Transverse colon (tissue), 4 donors: ENCODE data around the gene PVALEF. TPM values are rescaled to one million over a fixed set of nuclear protein-coding genes. Genes with fewer than 3 reads are reported as not detected.

Source experiments
- DNase-seq: peaks from one replicate; pipeline ENCODE4 v3.0.0-alpha.2; 2019
- H3K27ac ChIP-seq, 4 donors: fragments of 200-600 bp; sonication (generic); 2 replicates each; pipeline ENCODE4 v1.5.1; 2016 to 2018; ENCODE audit warnings: inconsistent platforms in 4 of 4
- H3K27me3 ChIP-seq: fragments of 200-600 bp; sonication (generic); 2 replicates; pipeline ENCODE4 v1.5.1; 2017; ENCODE audit warnings: inconsistent platforms
- H3K36me3 ChIP-seq, 4 donors: fragments of 200-600 bp; sonication (generic); 2 replicates each; pipeline ENCODE4 v1.5.1; 2017 to 2019; ENCODE audit warnings: inconsistent platforms in 4 of 4
- H3K4me1 ChIP-seq, 4 donors: fragments of 200-600 bp; sonication (generic); 2 replicates each; pipeline ENCODE4 v1.5.1; 2017 to 2020; ENCODE audit warnings: inconsistent platforms in 4 of 4
- H3K4me3 ChIP-seq, 4 donors: fragments of 200-600 bp; sonication (generic); 1 replicate in 1 of 4; 2 replicates in 3 of 4; pipeline versions ENCODE4 v1.5.1 to v1.6.1; 2017 to 2019; ENCODE audit warnings: inconsistent platforms in 4 of 4
- H3K9me3 ChIP-seq, 2 donors: fragments of 200-600 bp; sonication (generic); 2 replicates each; pipeline ENCODE4 v1.5.1; 2017 to 2019; ENCODE audit warnings: inconsistent platforms in 2 of 2
- EP300 ChIP-seq: sonication (generic); formaldehyde crosslinking; IDR thresholded peaks from one replicate; pipeline ENCODE4 v1.6.1; 2017; ENCODE audit warnings: antibody characterized with exemption, low read depth
- POLR2A ChIP-seq: fragments of 450-650 bp; IDR thresholded peaks from one replicate; pipeline ENCODE4 v1.6.1; 2016; ENCODE audit warnings: antibody characterized with exemption, mild to moderate bottlenecking, moderate library complexity
- POLR2AphosphoS5 ChIP-seq, 3 donors: sonication (generic); formaldehyde crosslinking; IDR thresholded peaks; one replicate each; pipeline ENCODE4 v1.6.1; 2016; ENCODE audit warnings: antibody characterized with exemption in 3 of 3
- WGBS, 2 donors: methylation state at CpG; one replicate each; pipeline ENCODE4 v1.1.5; 2018; ENCODE audit warnings: low coverage in 1 of 2; 5-methylcytosine and 5-hydroxymethylcytosine counted together
- in situ Hi-C, 4 donors: fragments of 200-750 bp; cut with MboI; loops; one replicate each; pipeline versions ENCODE4 v1.15.0 to v1.15.1; 2017; ENCODE audit warnings: low sequenced_read_pairs in 3 of 4, low pct_ligation_motif_present in 1 of 4, low pct_unique_long_range_greater_than_20kb in 1 of 4
- intact Hi-C: fragments of 100-400 bp; cut with DNase I; formaldehyde crosslinking; loops from one replicate; pipeline ENCODE4 v1.15.1; 2023; ENCODE audit warnings: low total_unique reads
- total RNA-seq, 4 donors: library from RNA; depleted of rRNA; stranded (reverse); fragments of >200 nt; gene quantifications; one replicate each; pipeline ENCODE4 v1.1.0, GENCODE V29; 2016
- TF ChIP-seq, protein P1 (sequence below), 5 experiments: fragments of 200-600 bp in 3 of 5; fragments of 450-650 bp in 2 of 5; sonication (generic) in 3 of 5; IDR thresholded peaks; 1 replicate in 2 of 5; 2 replicates in 3 of 5; pipeline ENCODE4 v1.5.1; 2016 to 2017; ENCODE audit warnings: antibody characterized with exemption in 5 of 5, inconsistent platforms in 3 of 5, mild to moderate bottlenecking in 2 of 5, moderate library complexity in 1 of 5

Gene PVALEF
- total RNA-seq, 4 donors from 2014 or later, result not detected

DNA sequence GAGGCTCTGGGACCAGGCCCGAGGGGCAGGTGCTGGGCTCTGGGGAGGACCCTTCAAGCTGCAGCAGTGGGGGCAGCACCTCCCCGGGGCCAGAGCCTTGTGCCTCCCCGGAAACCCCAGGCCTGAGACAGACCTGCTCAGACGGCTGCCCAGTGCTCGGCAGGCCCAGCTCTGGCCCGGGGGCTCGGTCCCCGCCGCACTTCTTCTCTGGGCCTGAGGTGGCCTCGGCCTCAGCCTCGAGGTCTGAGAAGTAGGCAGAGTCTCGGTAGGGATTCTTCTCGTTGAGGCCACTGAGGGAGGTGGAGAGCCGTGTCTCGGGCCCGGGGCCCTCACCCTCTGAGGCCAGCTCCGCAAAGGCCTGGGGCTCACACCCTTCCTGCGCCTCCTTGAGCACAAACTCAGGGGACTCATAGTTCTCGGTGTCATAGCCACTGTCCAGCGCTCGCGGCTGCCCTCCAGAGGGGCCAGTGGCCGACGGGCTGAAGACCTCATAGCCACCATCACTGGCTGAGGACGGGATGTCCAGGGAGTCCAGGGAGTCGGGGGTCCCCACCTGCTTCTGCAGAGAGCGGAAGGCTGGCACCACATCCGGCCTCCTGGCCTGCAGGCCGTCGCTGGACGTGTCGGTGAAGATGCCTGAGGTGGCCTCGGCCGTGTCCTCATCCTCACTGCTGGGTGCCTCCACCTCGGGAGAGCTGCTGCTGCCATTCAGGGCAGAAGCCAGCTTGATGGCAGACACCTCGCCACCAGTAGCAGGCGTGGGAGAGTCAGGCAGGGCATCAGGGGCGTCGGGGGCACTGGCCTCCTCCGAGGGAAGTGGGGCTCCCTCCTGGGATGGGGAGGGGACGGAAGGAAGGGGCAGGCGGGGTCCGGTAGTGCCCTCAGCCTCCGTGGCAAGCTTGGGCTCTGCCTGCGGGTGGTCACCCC, 44.3 kb upstream of the PVALEF start:
- 67% methylated on average over 32 of the region's 45 CpGs; no CpG with 5 or more reads in 1 of the 2 donors for WGBS, 2 donors
- TF ChIP-seq, protein P1, sequence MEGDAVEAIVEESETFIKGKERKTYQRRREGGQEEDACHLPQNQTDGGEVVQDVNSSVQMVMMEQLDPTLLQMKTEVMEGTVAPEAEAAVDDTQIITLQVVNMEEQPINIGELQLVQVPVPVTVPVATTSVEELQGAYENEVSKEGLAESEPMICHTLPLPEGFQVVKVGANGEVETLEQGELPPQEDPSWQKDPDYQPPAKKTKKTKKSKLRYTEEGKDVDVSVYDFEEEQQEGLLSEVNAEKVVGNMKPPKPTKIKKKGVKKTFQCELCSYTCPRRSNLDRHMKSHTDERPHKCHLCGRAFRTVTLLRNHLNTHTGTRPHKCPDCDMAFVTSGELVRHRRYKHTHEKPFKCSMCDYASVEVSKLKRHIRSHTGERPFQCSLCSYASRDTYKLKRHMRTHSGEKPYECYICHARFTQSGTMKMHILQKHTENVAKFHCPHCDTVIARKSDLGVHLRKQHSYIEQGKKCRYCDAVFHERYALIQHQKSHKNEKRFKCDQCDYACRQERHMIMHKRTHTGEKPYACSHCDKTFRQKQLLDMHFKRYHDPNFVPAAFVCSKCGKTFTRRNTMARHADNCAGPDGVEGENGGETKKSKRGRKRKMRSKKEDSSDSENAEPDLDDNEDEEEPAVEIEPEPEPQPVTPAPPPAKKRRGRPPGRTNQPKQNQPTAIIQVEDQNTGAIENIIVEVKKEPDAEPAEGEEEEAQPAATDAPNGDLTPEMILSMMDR (IDR thresholded peaks at IDR 0.05), result no peak
- no peak for TF ChIP-seq POLR2AphosphoS5 (IDR thresholded peaks at IDR 0.05)
- no peak for TF ChIP-seq POLR2A
- TF ChIP-seq EP300, result no peak
- H3K27me3 ChIP-seq, result peaks cover 4% of the 10 kb centered on the region
- no peak overlapping the region for H3K4me3 ChIP-seq
- H3K36me3 ChIP-seq, result no peaks in the 10 kb centered on the region
- no peak overlapping the region for H3K27ac ChIP-seq
- peaks cover 0 to 9% (median 4%) of the 10 kb centered on the region in 4 donors for H3K4me1 ChIP-seq
- no peak for DNase-seq
- intact Hi-C loops (no loop called here), in situ Hi-C loops (no loop called here)
- no peaks in the 10 kb centered on the region for H3K9me3 ChIP-seq

DNA sequence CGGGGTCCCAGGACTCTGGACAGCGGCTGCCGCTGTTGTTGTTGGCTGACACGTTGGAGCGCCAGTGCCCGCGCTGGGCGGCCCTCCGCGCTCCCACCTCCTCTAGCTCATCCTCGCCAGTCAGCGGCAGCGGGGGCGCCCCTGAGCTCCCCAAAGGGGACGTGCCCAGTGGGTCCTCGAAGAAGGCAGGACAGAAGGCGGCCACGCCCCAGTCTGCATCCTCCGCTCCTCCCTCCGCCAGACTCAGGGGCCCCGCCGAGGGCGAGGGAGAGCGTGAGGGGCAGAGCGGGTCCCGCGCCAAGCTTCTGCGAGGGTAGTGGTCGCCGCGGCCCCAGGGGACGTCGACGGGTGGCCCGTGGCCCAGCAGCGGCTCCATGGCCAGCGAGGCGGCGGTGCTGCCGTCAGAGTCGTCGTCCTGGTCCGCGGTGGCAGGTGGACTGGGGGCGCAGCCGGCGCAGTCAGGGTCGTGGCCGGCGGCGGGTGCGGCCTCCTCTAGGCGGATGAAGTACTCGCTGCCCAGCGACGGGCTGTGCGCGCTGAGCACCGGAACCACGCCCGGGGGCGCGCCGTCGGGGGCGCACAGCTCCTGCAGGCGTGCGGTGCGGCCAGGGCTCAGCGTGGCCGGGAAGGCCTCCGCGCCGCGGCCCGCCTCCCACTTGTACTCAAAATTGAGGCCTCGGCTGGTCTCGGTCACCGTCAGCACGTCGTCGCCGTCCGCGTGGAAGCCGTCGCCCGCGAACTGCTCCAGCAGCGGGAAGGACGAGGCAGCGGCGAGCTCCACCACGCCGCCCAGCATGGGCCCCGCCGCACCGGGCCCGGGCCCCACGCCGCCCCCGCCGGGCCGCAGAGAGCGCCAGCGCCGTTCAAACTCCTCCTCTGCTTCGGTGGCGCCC, 43.2 kb upstream of the PVALEF start:
- 77% methylated on average over 104 of the region's 109 CpGs; no CpG with 5 or more reads in 1 of the 2 donors for WGBS, 2 donors
- no peak for DNase-seq
- intact Hi-C loops (no loop called here), in situ Hi-C loops (no loop called here)
- no peak overlapping the region for H3K27ac ChIP-seq
- H3K36me3 ChIP-seq, result no peaks in the 10 kb centered on the region
- H3K9me3 ChIP-seq, result no peaks in the 10 kb centered on the region
- no peak overlapping the region for H3K4me3 ChIP-seq
- H3K27me3 ChIP-seq, result peaks cover 4% of the 10 kb centered on the region
- TF ChIP-seq, protein P1 (IDR thresholded peaks at IDR 0.05), result no peak
- TF ChIP-seq POLR2A (no peak), POLR2AphosphoS5 (IDR thresholded peaks at IDR 0.05) (no peak), EP300 (no peak)
- peaks cover 0 to 9% (median 4%) of the 10 kb centered on the region in 4 donors for H3K4me1 ChIP-seq

DNA sequence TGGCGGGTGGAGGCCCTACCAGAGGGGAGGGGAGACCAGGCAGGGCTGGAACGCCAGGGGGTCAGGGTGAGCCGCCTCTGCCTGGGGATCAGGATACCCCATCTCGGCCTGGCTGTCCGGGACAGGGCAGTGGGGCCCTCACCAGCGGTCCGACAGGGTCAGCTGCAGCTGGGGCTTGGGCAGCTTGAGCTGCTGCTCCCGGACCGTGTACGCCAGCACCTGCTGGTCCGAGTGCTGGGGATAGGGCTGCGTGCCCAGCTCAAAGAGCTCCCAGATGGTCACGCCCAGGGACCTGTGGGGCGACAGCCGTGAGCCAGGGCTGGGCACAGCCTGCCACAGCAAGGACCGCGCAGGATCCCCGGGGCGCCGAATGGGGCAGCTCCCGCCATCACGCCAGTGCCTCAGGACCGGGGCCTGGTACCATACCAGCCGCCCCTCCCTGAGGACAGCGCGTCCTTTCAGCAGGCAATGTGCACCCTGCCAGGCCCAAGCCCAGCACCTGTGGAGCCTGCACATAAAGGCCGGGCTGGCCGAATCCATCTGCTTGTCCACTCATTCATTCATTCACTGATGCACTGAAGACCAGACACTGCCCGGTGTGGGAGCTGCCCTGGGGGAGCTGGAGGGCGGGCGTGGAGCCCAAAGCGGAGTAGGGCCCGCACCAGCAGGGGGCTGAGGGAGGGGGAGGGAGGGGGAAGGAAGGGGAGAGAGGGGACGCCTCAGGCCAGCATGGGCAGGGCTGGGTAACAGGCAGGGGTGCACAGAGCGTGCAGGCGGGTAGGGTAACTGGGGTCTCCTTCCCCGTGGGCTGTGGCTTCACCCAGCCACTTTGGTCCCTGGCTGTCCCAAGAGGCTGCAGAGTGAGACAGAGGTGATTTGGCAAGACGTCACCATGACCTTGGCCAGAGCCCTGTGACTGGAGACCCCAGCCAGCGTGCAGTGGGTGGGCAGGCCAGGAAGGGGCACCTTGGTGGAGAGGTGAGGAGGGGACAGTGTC, 42.0 kb upstream of the PVALEF start:
- Histone ChIP-seq H3K4me1 (peaks cover 0 to 9% (median 4%) of the 10 kb centered on the region in 4 donors), H3K27me3 (peaks cover 4% of the 10 kb centered on the region), H3K27ac (no peak overlapping the region), H3K9me3 (no peaks in the 10 kb centered on the region), H3K36me3 (no peaks in the 10 kb centered on the region), H3K4me3 (no peak overlapping the region)
- WGBS, 2 donors, result 80% methylated on average over 25 of the region's 39 CpGs; no CpG with 5 or more reads in 1 of the 2 donors
- intact Hi-C loops (no loop called here), in situ Hi-C loops (no loop called here)
- no peak for DNase-seq
- TF ChIP-seq, protein P1 (IDR thresholded peaks at IDR 0.05), result no peak
- TF ChIP-seq EP300 (no peak), POLR2AphosphoS5 (IDR thresholded peaks at IDR 0.05) (no peak), POLR2A (no peak)
